ENCODE results near the gene SSX4B. TPM values are rescaled to one million over a fixed set of nuclear protein-coding genes. Genes with fewer than 3 reads are reported as not detected.
"Not testable (repeated sequence)": the region's sequence is repeated elsewhere in the genome, so short reads cannot be mapped to it uniquely, and the experiment has no call there.

Gene SSX4B
- total RNA-seq: 1 to 10 TPM in 1 of 2 donors, under 1 TPM in 1; 1.00 to 1.5 TPM
- 1.1 TPM for polyA plus RNA-seq (2013, experiment 1 of 2)
- 0.37 TPM for polyA plus RNA-seq (2013, experiment 2 of 2)
- long read RNA-seq, experiment 1, partial matches to known transcripts: 1 of 1 reads
- long read RNA-seq, experiment 1, other reads (novel, unspliced or antisense): 0 of 1 reads
- long read RNA-seq, experiment 2, partial matches to known transcripts: 1 of 1 reads
- long read RNA-seq, experiment 2, other reads (novel, unspliced or antisense): 0 of 1 reads
- long read RNA-seq, experiment 3, partial matches to known transcripts: 0 of 1 reads
- long read RNA-seq, experiment 3, other reads (novel, unspliced or antisense): 1 of 1 reads
- long read RNA-seq, experiment 4, partial matches to known transcripts: 4 of 4 reads
- long read RNA-seq, experiment 4, other reads (novel, unspliced or antisense): 0 of 4 reads

GRCh38 chrX:48411860-48412259 is at the start of gene SSX4B:
Gene SSX4B (minus strand): TSS chrX:48411960. CDS start chrX:48411372, 588 bp downstream.
- not testable (repeated sequence) for H3K27ac Mint-ChIP-seq; H3K4me1 Mint-ChIP-seq; H3K9me3 ChIP-seq (ENCODE audit: control insufficient read depth, low read length); H3K27me3 ChIP-seq (ENCODE audit: control insufficient read depth, insufficient read depth, low read length, poor library complexity, severe bottlenecking); H3K4me3 Mint-ChIP-seq; H3K27me3 Mint-ChIP-seq (ENCODE audit: insufficient read depth); DNase-seq; H3K4me1 ChIP-seq (ENCODE audit: control insufficient read depth, insufficient read depth, low read length); H3K4me3 ChIP-seq (ENCODE audit: low read length); H3K36me3 Mint-ChIP-seq (ENCODE audit: low read depth); H3K36me3 ChIP-seq (ENCODE audit: control insufficient read depth, insufficient read depth, low read length); H3K9ac ChIP-seq (ENCODE audit: extremely low read depth, low read length, poor library complexity, severe bottlenecking); H3K9me3 Mint-ChIP-seq; H3K27ac ChIP-seq (ENCODE audit: low read depth, low read length)
- no CpG with 5 or more reads among the region's 15 CpGs for WGBS, 2 experiments (ENCODE audit: insufficient coverage in 1 of 2, insufficient read length in 1 of 2)

- Mint-ChIP-seq H3K4me1 (peaks cover 5% of the 10 kb centered on the region), H3K4me3 (no peak overlapping the region), H3K36me3 (ENCODE audit: low read depth) (peaks cover 52% of the 10 kb centered on the region), H3K9me3 (peaks cover 71% of the 10 kb centered on the region), H3K27me3 (ENCODE audit: insufficient read depth) (no peaks in the 10 kb centered on the region), H3K27ac (no peak overlapping the region)
- H3K9me3 ChIP-seq (ENCODE audit: control insufficient read depth, low read length): no peaks in the 10 kb centered on the region
- H3K9ac ChIP-seq (ENCODE audit: extremely low read depth, low read length, poor library complexity, severe bottlenecking): no peak overlapping the region
- H3K36me3 ChIP-seq (ENCODE audit: control insufficient read depth, insufficient read depth, low read length): peaks cover 45% of the 10 kb centered on the region
- TF ChIP-seq CTCF (conservative IDR thresholded peaks at IDR 0.05): no peak
- H3K27ac ChIP-seq (ENCODE audit: low read depth, low read length): no peak overlapping the region
- no peak for DNase-seq
- H3K4me3 ChIP-seq (ENCODE audit: low read length): no peak overlapping the region
- no peaks in the 10 kb centered on the region for H3K4me1 ChIP-seq (ENCODE audit: control insufficient read depth, insufficient read depth, low read length)
- WGBS, 2 experiments (ENCODE audit: insufficient coverage in 1 of 2, insufficient read length in 1 of 2): 92% methylated on average over 11 of the region's 11 CpGs; no CpG with 5 or more reads in 1 of the 2 experiments
- no peaks in the 10 kb centered on the region for H3K27me3 ChIP-seq (ENCODE audit: control insufficient read depth, insufficient read depth, low read length, poor library complexity, severe bottlenecking)
Measured at GRCh38 chrX:48460606-48461005, 48.8 kb upstream of the SSX4B start.

- Mint-ChIP-seq H3K27me3 (ENCODE audit: insufficient read depth) (no peaks in the 10 kb centered on the region), H3K4me1 (peaks cover 4% of the 10 kb centered on the region), H3K4me3 (no peak overlapping the region), H3K27ac (no peak overlapping the region), H3K36me3 (ENCODE audit: low read depth) (peaks cover 48% of the 10 kb centered on the region), H3K9me3 (peaks cover 69% of the 10 kb centered on the region)
- 100% methylated on average over 3 of the region's 3 CpGs; no CpG with 5 or more reads in 1 of the 2 experiments for WGBS, 2 experiments (ENCODE audit: insufficient coverage in 1 of 2, insufficient read length in 1 of 2)
- no peak for TF ChIP-seq CTCF (conservative IDR thresholded peaks at IDR 0.05)
- H3K27me3 ChIP-seq (ENCODE audit: control insufficient read depth, insufficient read depth, low read length, poor library complexity, severe bottlenecking): no peaks in the 10 kb centered on the region
- no peak overlapping the region for H3K27ac ChIP-seq (ENCODE audit: low read depth, low read length)
- DNase-seq: no peak
- no peak overlapping the region for H3K9ac ChIP-seq (ENCODE audit: extremely low read depth, low read length, poor library complexity, severe bottlenecking)
- H3K4me3 ChIP-seq (ENCODE audit: low read length): no peak overlapping the region
- H3K36me3 ChIP-seq (ENCODE audit: control insufficient read depth, insufficient read depth, low read length): peaks cover 40% of the 10 kb centered on the region
- H3K9me3 ChIP-seq (ENCODE audit: control insufficient read depth, low read length): no peaks in the 10 kb centered on the region
- no peaks in the 10 kb centered on the region for H3K4me1 ChIP-seq (ENCODE audit: control insufficient read depth, insufficient read depth, low read length)
Measured at GRCh38 chrX:48460031-48460430, 48.3 kb upstream of the SSX4B start.
